H1 (cell line): ENCODE data around the gene UIMC1. TPM values are rescaled to one million over a fixed set of nuclear protein-coding genes. Genes with fewer than 3 reads are reported as not detected.
"Not testable (repeated sequence)": the region's sequence is repeated elsewhere in the genome, so short reads cannot be mapped to it uniquely, and the experiment has no call there.

Experiments used
- CTCF ChIA-PET: fragments of 300-600 bp; sonication (Branson Sonifier 250); formaldehyde crosslinking; loops from one replicate; lab custom pipeline; 2021; ENCODE audit not compliant: partially characterized antibody; lab: Charles Lee
- POLR2A ChIA-PET: fragments of 300-600 bp; sonication (Branson Sonifier 250); formaldehyde crosslinking; loops from one replicate; lab custom pipeline; 2021; ENCODE audit warnings: inconsistent platforms; ENCODE audit not compliant: partially characterized antibody; lab: Charles Lee
- DNase-seq, 2 experiments: peaks; one replicate each; pipeline versions ENCODE4 v3.0.0 to v3.0.0-alpha.2; 2010 to 2022; ENCODE audit warnings: low spot score in 2 of 2, low read depth in 1 of 2, mixed read lengths in 1 of 2
- FAIRE-seq: peaks from 2 replicates; lab custom pipeline; 2011; peaks lifted over from hg19 to GRCh38; lab: Jason Lieb, UNC
- H2AFZ ChIP-seq: 2 replicates; pipeline ENCODE4 v1.8.1; 2012; ENCODE audit warnings: low read length, inconsistent platforms
- H2AK5ac ChIP-seq: 2 replicates; pipeline ENCODE4 v1.6.1; 2013; ENCODE audit warnings: low read depth, low read length
- H2BK120ac ChIP-seq: replicated peaks from 2 replicates; pipeline ENCODE3; 2013; ENCODE audit warnings: low read depth, low read length, inconsistent platforms
- H2BK12ac ChIP-seq: 2 replicates; pipeline ENCODE4 v1.6.1; 2013; ENCODE audit warnings: low read depth, low read length
- H2BK15ac ChIP-seq: 2 replicates; pipeline ENCODE4 v1.6.1; 2013; ENCODE audit warnings: low read length
- H2BK20ac ChIP-seq: 2 replicates; pipeline ENCODE4 v1.6.1; 2013; ENCODE audit warnings: low read length
- H2BK5ac ChIP-seq: 2 replicates; pipeline ENCODE4 v1.6.1; 2013; ENCODE audit warnings: low read depth, low read length
- H3K14ac ChIP-seq: 2 replicates; pipeline ENCODE4 v1.6.1; 2013; ENCODE audit warnings: inconsistent platforms; ENCODE audit not compliant: insufficient read length
- H3K18ac ChIP-seq: 2 replicates; pipeline ENCODE4 v1.6.1; 2013; ENCODE audit warnings: low read length; ENCODE audit errors: extremely low read depth
- H3K23ac ChIP-seq: 2 replicates; pipeline ENCODE4 v1.6.1; 2013; ENCODE audit warnings: inconsistent platforms; ENCODE audit not compliant: insufficient read length
- H3K23me2 ChIP-seq: 2 replicates; pipeline ENCODE4 v1.6.1; 2013; ENCODE audit warnings: low read depth, low read length
- H3K27ac ChIP-seq: 2 replicates; pipeline ENCODE4 v1.6.1; 2011; ENCODE audit warnings: low read depth, low read length, inconsistent platforms
- H3K27me3 ChIP-seq, 4 experiments: replicated peaks in 1 of 4; 1 replicate in 1 of 4; 2 replicates in 3 of 4; pipeline versions ENCODE4 v1.6.1 to v1.8.1; 2011 to 2013; ENCODE audit warnings: low read length in 3 of 4, mild to moderate bottlenecking in 3 of 4, inconsistent platforms in 2 of 4, mixed read lengths in 2 of 4, moderate library complexity in 1 of 4; ENCODE audit not compliant: control insufficient read depth in 3 of 4, insufficient read depth in 3 of 4; ENCODE audit errors: extremely low read depth in 1 of 4
- H3K36me3 ChIP-seq, 4 experiments: 2 replicates each; pipeline versions ENCODE4 v1.6.1 to v1.8.1; 2011 to 2013; ENCODE audit warnings: mild to moderate bottlenecking in 4 of 4, low read length in 3 of 4, moderate library complexity in 2 of 4, control low read depth in 1 of 4, inconsistent platforms in 1 of 4; ENCODE audit not compliant: insufficient read depth in 4 of 4, control insufficient read depth in 2 of 4
- H3K4ac ChIP-seq: replicated peaks from 2 replicates; pipeline ENCODE3; 2013; ENCODE audit warnings: low read length, low read depth, mixed read lengths, inconsistent platforms; ENCODE audit not compliant: insufficient read length
- H3K4me1 ChIP-seq, 4 experiments: replicated peaks in 1 of 4; 1 replicate in 1 of 4; 2 replicates in 3 of 4; pipeline versions ENCODE4 v1.6.1 to v1.8.1; 2011 to 2013; ENCODE audit warnings: low read length in 3 of 4, inconsistent platforms in 2 of 4, mixed read lengths in 1 of 4; ENCODE audit not compliant: insufficient read depth in 4 of 4, control insufficient read depth in 3 of 4
- H3K4me2 ChIP-seq, 2 experiments: 2 replicates each; pipeline versions ENCODE4 v1.6.1 to v1.8.1; 2011 to 2013; ENCODE audit warnings: low read depth in 2 of 2, low read length in 2 of 2, control low read depth in 1 of 2, inconsistent platforms in 1 of 2, mild to moderate bottlenecking in 1 of 2; ENCODE audit not compliant: insufficient read depth in 1 of 2
- H3K4me3 ChIP-seq, 4 experiments: fragments of 200-600, 300-600 bp in 1 of 4; sonication (generic), shearing (Covaris generic), sonication (Bioruptor Twin) in 1 of 4; 2 replicates each; pipeline versions ENCODE4 v1.5.1 to v1.8.1; 2011 to 2016; ENCODE audit warnings: low read length in 4 of 4, low read depth in 3 of 4, control low read depth in 2 of 4, inconsistent platforms in 2 of 4, mild to moderate bottlenecking in 2 of 4, mixed read lengths in 1 of 4, moderate library complexity in 1 of 4; ENCODE audit not compliant: insufficient read depth in 2 of 4; ENCODE audit errors: extremely low read depth in 1 of 4
- H3K56ac ChIP-seq: replicated peaks from 2 replicates; pipeline ENCODE3; 2013; ENCODE audit warnings: low read depth, mild to moderate bottlenecking, mixed read lengths, low read length, inconsistent platforms; ENCODE audit not compliant: insufficient read length
- H3K79me1 ChIP-seq: 2 replicates; pipeline ENCODE4 v1.6.1; 2013; ENCODE audit warnings: low read depth, low read length, control low read depth
- H3K79me2 ChIP-seq, 2 experiments: 2 replicates each; pipeline versions ENCODE4 v1.6.1 to v1.8.1; 2012 to 2013; ENCODE audit warnings: low read length in 2 of 2, mild to moderate bottlenecking in 2 of 2, inconsistent platforms in 1 of 2; ENCODE audit not compliant: insufficient read depth in 2 of 2, control insufficient read depth in 1 of 2
- H3K9ac ChIP-seq, 4 experiments: replicated peaks in 1 of 4; 1 replicate in 1 of 4; 2 replicates in 3 of 4; pipeline versions ENCODE4 v1.6.1 to v1.8.1; 2011 to 2013; ENCODE audit warnings: low read depth in 3 of 4, low read length in 3 of 4, control low read depth in 2 of 4, mild to moderate bottlenecking in 2 of 4, moderate library complexity in 2 of 4, inconsistent platforms in 1 of 4; ENCODE audit errors: extremely low read depth in 1 of 4
- H3K9me3 ChIP-seq, 2 experiments: 2 replicates each; pipeline versions ENCODE4 v1.6.1 to v1.8.1; 2012 to 2013; ENCODE audit warnings: mild to moderate bottlenecking in 2 of 2, moderate library complexity in 2 of 2, control low read depth in 1 of 2, inconsistent platforms in 1 of 2, low read depth in 1 of 2, low read length in 1 of 2, mixed read lengths in 1 of 2; ENCODE audit not compliant: insufficient read depth in 2 of 2
- H4K20me1 ChIP-seq, 2 experiments: replicated peaks in 1 of 2; 2 replicates each; pipeline versions ENCODE3 to v1.8.1; 2011 to 2013; ENCODE audit warnings: inconsistent platforms in 2 of 2, low read length in 2 of 2, mild to moderate bottlenecking in 1 of 2; ENCODE audit not compliant: insufficient read depth in 2 of 2, control insufficient read depth in 1 of 2
- H4K5ac ChIP-seq: 2 replicates; pipeline ENCODE4 v1.6.1; 2013; ENCODE audit warnings: low read length, low read depth, mixed read lengths, inconsistent platforms; ENCODE audit not compliant: insufficient read length
- H4K8ac ChIP-seq: 2 replicates; pipeline ENCODE4 v1.8.0; 2013; ENCODE audit warnings: mild to moderate bottlenecking, moderate library complexity, low read length, inconsistent platforms; ENCODE audit not compliant: insufficient read depth; ENCODE audit errors: extremely low read depth
- H4K91ac ChIP-seq: replicated peaks from 2 replicates; pipeline ENCODE3; 2013; ENCODE audit warnings: low read length, mixed read lengths, inconsistent platforms; ENCODE audit not compliant: insufficient read length
- WGBS, 2 experiments: shearing (Covaris generic) in 1 of 2; methylation state at CpG; one replicate each; pipeline versions ENCODE4 v1.1.6 to v1.1.7; 2013 to 2015; ENCODE audit warnings: low lambda C conversion rate in 2 of 2, mixed read lengths in 2 of 2, inconsistent platforms in 1 of 2, low coverage in 1 of 2, missing lambda C conversion rate in 1 of 2; ENCODE audit not compliant: insufficient replicate concordance in 2 of 2, insufficient coverage in 1 of 2, insufficient read length in 1 of 2; ENCODE audit errors: extremely low coverage in 1 of 2, missing lambda C conversion rate in 1 of 2; 5-methylcytosine and 5-hydroxymethylcytosine counted together
- polyA plus RNA-seq, 7 experiments: library from polyadenylated mRNA; depleted of rRNA in 3 of 7; stranded (reverse) in 5 of 7; unstranded in 2 of 7; fragments of >200 nt in 5 of 7; fragments of 200-250 nt in 2 of 7; gene quantifications; 1 replicate in 5 of 7; 2 replicates in 1 of 7; 4 replicates in 1 of 7; pipeline versions ENCODE4 v1.2.1 to v1.2.3, GENCODE V29; 2011 to 2013; ENCODE audit warnings: missing spikeins in 2 of 7, mixed read lengths in 2 of 7
- total RNA-seq: library from RNA; stranded (reverse); fragmentation: NEBNext Ultra II Directional; extraction: Animal tissue kit (Norgen Biotek cat#: 25700); gene quantifications from 2 replicates; pipeline ENCODE4 v1.2.1, GENCODE V29; 2021

The UIMC1 gene
- total and polyA plus RNA-seq, 2 of the 8 experiments (the other 6 are each of a cell fraction or from before 2014, with no cell fraction given): 12.8 to 43.7 TPM

- H4K5ac ChIP-seq, H3K18ac ChIP-seq, H3K27me3 ChIP-seq, H2BK12ac ChIP-seq, H4K20me1 ChIP-seq, H3K4me3 ChIP-seq, H2AK5ac ChIP-seq, POLR2A ChIA-PET, H4K91ac ChIP-seq, H3K23ac ChIP-seq, H3K27ac ChIP-seq, H3K56ac ChIP-seq, H2AFZ ChIP-seq, FAIRE-seq, DNase-seq, H2BK20ac ChIP-seq, H4K8ac ChIP-seq, H2BK15ac ChIP-seq, H3K14ac ChIP-seq, H3K4ac ChIP-seq, CTCF ChIA-PET, H3K23me2 ChIP-seq, H3K4me1 ChIP-seq, H3K79me1 ChIP-seq, H3K9ac ChIP-seq, H3K4me2 ChIP-seq, H2BK120ac ChIP-seq, H2BK5ac ChIP-seq: not testable (repeated sequence)
- Histone ChIP-seq H3K36me3 (peaks cover 6 to 38% (median 22%) of the 10 kb centered on the region in 4 experiments), H3K9me3 (peaks cover 5 to 17% of the 10 kb centered on the region in 2 experiments; a peak in 3 of 4 replicates), H3K79me2 (peaks cover 0 to 30% of the 10 kb centered on the region in 2 experiments; a peak in 2 of 4 replicates)
- WGBS, 2 experiments: 95% methylated on average over 4 of the region's 13 CpGs; no CpG with 5 or more reads in 1 of the 2 experiments
Measured at GRCh38 chr5:176983112-176983511, 23.5 kb downstream of the UIMC1 start.
